Left lung (tissue), 14 donors: ENCODE results near the gene PRAMEF13. TPM values are rescaled to one million over a fixed set of nuclear protein-coding genes. Genes with fewer than 3 reads are reported as not detected.
"Not testable (repeated sequence)": the region's sequence is repeated elsewhere in the genome, so short reads cannot be mapped to it uniquely, and the experiment has no call there.

Experiments
- ATAC-seq: fragments of 200-7000 bp; cut with Tn5 transposase; one replicate; pipeline ENCODE4 v1.9.1; 2020; ENCODE audit warnings: moderate library complexity
- DNase-seq, 4 donors: peaks; one replicate each; pipeline ENCODE4 v3.0.0-alpha.2; 2013 to 2020
- H3K27ac ChIP-seq, 2 donors: fragments of 200-600 bp; sonication (generic) in 1 of 2; one replicate each; pipeline versions ENCODE4 v1.5.0 to v1.8.0; 2020 to 2021
- H3K27me3 ChIP-seq, 2 donors: fragments of 200-600 bp; sonication (generic) in 1 of 2; one replicate each; pipeline versions ENCODE4 v1.5.0 to v1.8.0; 2020 to 2021
- H3K36me3 ChIP-seq, 2 donors: fragments of 200-600 bp; sonication (generic) in 1 of 2; one replicate each; pipeline versions ENCODE4 v1.5.0 to v1.8.0; 2020 to 2021
- H3K4me1 ChIP-seq, 2 donors: fragments of 200-600 bp; one replicate each; pipeline ENCODE4 v1.8.0; 2021
- H3K4me3 ChIP-seq, 2 donors: fragments of 200-600 bp; sonication (generic) in 1 of 2; one replicate each; pipeline versions ENCODE4 v1.5.0 to v1.8.0; 2020 to 2021; ENCODE audit warnings: mild to moderate bottlenecking in 1 of 2
- H3K9me3 ChIP-seq, 2 donors: fragments of 200-600 bp; sonication (generic) in 1 of 2; one replicate each; pipeline versions ENCODE4 v1.5.0 to v1.8.0; 2020 to 2021
- intact Hi-C, 2 donors: fragments of 100-400 bp; cut with DNase I; formaldehyde crosslinking; loops; one replicate each; pipeline versions ENCODE4 v1.11.2 to v1.14.2; 2022
- long read RNA-seq, 12 donors: library from polyadenylated mRNA in 2 of 12; unstranded in 2 of 12; transcript quantifications; one replicate each; pipeline ENCODE4 v2.0.0 and lab custom pipeline, GENCODE V29; 2019 to 2026
- polyA plus RNA-seq, 6 donors: library from polyadenylated mRNA; unstranded; fragments of 120-200 nt; gene quantifications; one replicate each; pipeline ENCODE4 v1.2.1, GENCODE V29; 2013; ENCODE audit not compliant: insufficient read length in 6 of 6
- total RNA-seq, 2 donors: library from RNA; stranded (reverse); fragmentation: NEBNext Ultra II Directional; extraction: Animal tissue kit (Norgen Biotek cat#: 25700); gene quantifications; one replicate each; pipeline ENCODE4 v1.2.1, GENCODE V29; 2021
- donor health status: DM: no; HTN: yes; CAD: no.
- donor health status: DM: no; HTN: no; CAD: no.

PRAMEF13 gene, protein sequence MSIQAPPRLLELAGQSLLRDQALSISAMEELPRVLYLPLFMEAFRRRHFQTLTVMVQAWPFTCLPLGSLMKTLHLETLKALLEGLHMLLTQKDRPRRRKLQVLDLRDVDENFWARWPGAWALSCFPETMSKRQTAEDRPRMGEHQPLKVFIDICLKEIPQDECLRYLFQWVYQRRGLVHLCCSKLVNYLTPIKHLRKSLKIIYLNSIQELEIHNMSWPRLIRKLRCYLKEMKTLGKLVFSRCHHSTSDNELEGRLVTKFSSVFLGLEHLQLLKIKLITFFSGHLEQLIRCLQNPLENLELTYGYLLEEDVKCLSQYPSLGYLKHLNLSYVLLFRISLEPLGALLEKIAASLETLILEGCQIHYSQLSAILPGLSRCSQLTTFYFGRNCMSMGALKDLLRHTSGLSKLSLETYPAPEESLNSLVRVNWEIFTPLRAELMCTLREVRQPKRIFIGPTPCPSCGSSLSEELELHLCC
- not detected for total RNA-seq
- polyA plus RNA-seq: not detected
- long read RNA-seq, donor 1: 0 reads
- long read RNA-seq, donor 2: 0 reads
- long read RNA-seq, donor 3: 0 reads
- long read RNA-seq, donor 4: 0 reads
- long read RNA-seq, donor 5: 0 reads
- long read RNA-seq, donor 6: 0 reads
- long read RNA-seq, donor 7: 0 reads
- long read RNA-seq, donor 8: 0 reads
- long read RNA-seq, donor 9: 0 reads
- long read RNA-seq, donor 10: 0 reads
- long read RNA-seq, donor 11: 0 reads
- long read RNA-seq, donor 12: 0 reads

DNA sequence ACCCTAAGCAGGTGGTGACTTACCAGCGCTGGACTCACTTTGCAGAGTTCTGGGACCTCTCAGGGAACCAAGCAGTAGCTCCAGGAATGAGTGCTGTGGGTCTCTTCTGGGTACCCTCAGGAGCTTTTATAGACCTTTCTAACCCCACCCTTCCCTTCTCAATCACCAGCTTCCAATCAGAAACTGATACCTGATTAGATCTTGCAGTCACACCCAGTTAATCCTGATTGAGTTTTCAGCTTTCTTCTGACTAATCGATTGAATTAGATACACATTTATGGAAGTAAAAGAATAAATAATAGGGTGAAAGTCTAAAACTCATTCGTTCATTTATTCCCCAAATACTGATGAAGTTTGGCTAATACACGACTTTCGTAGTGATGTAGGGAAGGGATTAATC is at the start of gene PRAMEF13:
PRAMEF13 (minus strand) TSS at position 101 of the 400 bp plus-strand sequence. CDS start 1,820 bp downstream, outside the sequence.
- H3K4me1 ChIP-seq, intact Hi-C loops, H3K9me3 ChIP-seq, H3K27me3 ChIP-seq, ATAC-seq, H3K36me3 ChIP-seq, DNase-seq, H3K27ac ChIP-seq, H3K4me3 ChIP-seq: not testable (repeated sequence)

DNA sequence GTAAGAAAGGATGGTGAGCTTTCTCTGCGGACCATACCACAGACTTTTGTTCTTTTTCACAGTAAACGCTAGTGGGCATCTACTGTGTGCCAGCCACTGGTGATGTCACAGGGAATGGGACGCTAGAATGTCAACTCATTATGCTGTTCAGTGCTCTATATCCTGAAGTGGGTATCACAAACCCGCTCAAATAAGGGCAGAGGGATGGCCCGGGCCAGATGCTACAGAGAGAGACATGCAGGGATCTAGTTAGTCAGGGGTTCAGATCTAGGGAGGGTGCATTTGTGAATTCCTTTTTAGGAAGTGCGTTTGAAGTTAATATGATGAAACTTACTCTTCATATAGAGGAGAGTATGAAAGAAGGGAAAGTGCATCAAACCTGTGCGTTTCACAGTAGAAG is 45.9 kb upstream of the PRAMEF13 start:
- H3K9me3 ChIP-seq, ATAC-seq, H3K4me3 ChIP-seq, intact Hi-C loops, H3K4me1 ChIP-seq, H3K36me3 ChIP-seq, DNase-seq, H3K27ac ChIP-seq: not testable (repeated sequence)
- peaks cover 0 to 20% of the 10 kb centered on the region in 2 donors for H3K27me3 ChIP-seq

DNA sequence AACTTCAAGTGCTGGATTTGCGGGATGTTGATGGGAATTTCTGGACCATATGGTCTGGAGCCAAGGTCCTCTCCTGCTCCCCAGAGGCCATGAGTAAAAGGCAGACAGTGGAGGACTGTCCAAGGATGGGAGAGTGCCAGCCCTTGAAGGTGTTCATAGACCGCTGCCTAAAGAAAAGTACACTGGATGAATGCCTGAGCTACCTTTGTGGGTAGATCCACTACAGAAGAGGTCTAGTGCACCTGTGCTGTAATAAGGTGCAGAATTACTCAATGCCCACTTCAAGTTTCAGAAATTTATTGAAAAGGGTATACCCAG is 45.3 kb upstream of the PRAMEF13 start:
- DNase-seq, H3K9me3 ChIP-seq, H3K4me3 ChIP-seq, H3K4me1 ChIP-seq, H3K36me3 ChIP-seq, intact Hi-C loops, ATAC-seq, H3K27ac ChIP-seq: not testable (repeated sequence)
- H3K27me3 ChIP-seq: peaks cover 0 to 20% of the 10 kb centered on the region in 2 donors

DNA sequence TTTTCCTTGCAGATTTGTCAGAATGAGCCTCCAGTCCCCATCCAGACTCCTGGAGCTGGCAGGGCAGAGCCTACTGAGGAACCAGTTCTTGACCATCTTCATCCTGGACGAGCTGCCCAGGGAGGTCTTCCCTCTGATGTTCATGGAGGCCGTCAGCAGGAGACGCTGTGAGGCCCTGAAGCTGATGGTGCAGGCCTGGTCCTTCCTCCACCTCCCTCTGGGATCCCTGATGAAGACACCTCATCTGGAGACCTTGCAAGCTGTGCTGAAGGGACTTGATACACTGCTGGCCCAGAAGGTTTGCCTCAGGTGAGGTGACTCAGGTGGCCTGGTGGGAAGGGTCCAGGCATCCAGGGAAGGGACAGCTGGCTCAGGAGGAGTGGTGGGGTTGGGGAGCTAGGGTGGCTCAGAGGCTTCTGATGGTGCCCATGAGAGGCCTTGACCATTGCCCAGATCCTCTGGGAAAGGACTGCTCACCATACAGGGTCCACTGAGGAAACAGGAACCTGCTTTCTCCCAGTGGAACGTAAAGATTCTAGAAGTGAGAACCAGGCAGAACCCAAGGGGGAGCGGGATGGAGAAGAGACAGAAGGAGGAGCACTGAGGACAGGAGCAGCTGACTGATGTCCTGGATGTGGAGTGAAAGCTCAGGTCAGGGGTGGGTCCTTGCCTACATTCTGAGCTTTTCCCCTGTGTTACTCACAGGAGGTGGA is 44.8 kb upstream of the PRAMEF13 start:
- H3K9me3 ChIP-seq, H3K27ac ChIP-seq, DNase-seq, ATAC-seq, H3K4me1 ChIP-seq, H3K36me3 ChIP-seq, intact Hi-C loops, H3K4me3 ChIP-seq: not testable (repeated sequence)
- H3K27me3 ChIP-seq: peaks cover 0 to 20% of the 10 kb centered on the region in 2 donors

DNA sequence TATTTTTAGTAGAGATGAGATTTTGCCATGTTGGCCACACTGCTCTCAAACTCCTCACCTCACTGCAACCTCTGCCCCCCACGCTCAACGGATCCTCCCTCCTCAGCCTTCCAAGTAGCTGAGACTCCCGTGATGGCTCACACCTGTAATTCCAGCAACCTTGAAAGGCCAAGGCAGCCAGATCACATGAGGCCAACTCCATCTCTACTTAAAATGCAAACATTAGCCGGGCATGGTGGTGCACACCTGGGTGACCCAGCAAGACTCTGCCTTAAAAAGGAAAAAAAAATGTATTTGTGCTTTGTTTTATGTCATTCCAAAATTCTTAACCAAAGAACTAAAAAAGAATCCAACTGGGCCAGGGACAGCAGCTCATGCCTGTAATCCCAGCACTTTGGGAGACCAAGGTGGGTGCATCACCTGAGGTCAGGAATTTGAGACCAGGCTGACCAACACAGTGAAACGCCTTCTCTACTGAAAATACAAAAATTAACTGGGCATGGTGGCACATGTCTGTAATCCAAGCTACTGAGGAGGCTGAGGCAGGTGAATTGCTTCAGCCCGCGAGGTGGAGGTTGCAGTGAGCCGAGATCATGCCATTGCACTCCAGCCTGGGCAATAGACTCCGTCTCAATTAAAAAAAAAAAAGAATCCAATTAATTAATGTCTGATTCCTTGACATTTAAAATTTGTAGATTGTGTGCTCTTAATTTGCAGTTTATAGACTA is 42.5 kb upstream of the PRAMEF13 start:
- H3K36me3 ChIP-seq, H3K9me3 ChIP-seq, intact Hi-C loops, DNase-seq, H3K4me3 ChIP-seq, H3K27ac ChIP-seq, H3K4me1 ChIP-seq, ATAC-seq: not testable (repeated sequence)
- H3K27me3 ChIP-seq: peaks cover 0 to 27% of the 10 kb centered on the region in 2 donors

DNA sequence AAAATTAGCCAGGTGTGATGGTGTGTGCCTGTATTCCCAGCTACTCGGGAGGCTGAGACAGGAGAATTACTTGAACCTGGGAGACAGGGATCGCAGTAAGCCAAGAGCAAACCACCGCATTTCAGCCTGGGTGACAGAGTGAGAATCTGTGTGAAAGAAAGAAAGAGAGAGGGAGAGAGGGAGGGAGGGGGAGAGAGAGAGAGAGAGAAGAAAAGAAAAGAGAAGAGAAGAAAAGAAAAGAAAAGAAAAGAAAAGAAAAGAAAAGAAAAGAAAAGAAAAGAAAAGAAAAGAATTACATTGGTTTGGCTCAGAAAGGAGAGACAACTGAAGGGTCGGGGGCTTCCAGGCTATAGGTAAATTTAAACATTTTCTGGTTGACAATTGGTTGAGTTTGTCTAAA is 38.4 kb upstream of the PRAMEF13 start:
- DNase-seq, ATAC-seq, H3K4me1 ChIP-seq, H3K36me3 ChIP-seq, intact Hi-C loops, H3K9me3 ChIP-seq, H3K4me3 ChIP-seq, H3K27ac ChIP-seq: not testable (repeated sequence)
- H3K27me3 ChIP-seq: peaks cover 0 to 28% of the 10 kb centered on the region in 2 donors

DNA sequence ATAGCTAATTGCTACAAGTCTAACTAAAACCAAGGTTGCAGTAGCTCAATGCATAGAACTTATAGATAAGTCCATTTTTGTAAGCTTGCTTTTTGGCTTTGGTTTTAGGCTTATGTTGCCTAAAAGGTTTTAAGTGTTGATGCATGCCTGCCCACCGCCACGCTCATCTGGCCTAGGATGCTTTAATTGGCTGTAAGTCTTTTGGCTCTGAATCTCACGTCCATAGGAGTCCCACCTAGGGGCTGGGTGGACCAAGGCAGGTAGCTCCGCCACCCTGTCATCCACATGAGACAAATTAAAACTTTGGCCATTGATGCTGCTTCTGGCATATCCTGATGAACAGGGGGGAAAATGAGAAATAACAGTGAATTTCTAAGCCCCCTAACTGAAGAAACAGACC is 36.4 kb upstream of the PRAMEF13 start:
- H3K4me1 ChIP-seq, H3K4me3 ChIP-seq, H3K9me3 ChIP-seq, DNase-seq, ATAC-seq, H3K27ac ChIP-seq, intact Hi-C loops, H3K36me3 ChIP-seq: not testable (repeated sequence)
- H3K27me3 ChIP-seq: peaks cover 0 to 15% of the 10 kb centered on the region in 2 donors

DNA sequence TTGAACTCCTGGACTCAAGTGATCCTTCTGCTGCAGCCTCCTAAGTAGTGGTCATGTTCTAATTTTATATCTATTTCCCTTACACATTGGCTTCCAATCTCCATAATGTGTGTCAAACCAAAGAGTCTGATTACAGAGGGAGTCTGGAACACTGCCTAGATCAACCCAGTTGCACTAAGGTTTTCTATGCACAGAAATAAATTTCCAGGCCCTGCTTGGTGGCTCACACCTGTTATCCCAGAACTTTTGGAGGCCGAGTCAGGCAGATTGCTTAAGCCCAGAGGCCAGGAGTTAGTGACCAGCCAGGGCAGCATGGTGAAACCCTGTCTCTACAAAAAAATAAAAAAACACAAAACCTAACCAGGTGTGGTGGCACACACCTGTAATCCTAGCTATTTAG is 32.8 kb upstream of the PRAMEF13 start:
- DNase-seq, H3K4me1 ChIP-seq, H3K36me3 ChIP-seq, H3K27ac ChIP-seq, H3K4me3 ChIP-seq, ATAC-seq, intact Hi-C loops, H3K9me3 ChIP-seq: not testable (repeated sequence)
- H3K27me3 ChIP-seq: peaks cover 0 to 20% of the 10 kb centered on the region in 2 donors

DNA sequence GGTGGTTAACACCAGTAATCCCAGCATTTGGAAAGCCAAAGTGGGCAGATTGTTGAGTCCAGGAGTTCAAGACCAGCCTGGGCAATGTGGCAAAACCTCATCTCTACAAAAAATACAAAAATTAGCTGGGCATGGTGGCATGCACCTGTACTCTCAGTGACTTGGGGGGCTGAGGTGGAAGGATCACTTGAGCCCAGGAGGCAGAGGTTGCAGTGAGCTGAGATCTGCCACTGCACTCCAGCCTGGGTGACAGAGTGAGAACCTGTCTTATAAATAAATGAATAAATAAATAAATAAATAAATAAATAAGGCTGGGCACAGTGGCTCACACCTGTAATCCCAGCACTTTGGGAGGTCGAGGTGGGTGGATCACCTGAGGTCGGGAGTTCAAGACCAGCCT is 30.8 kb upstream of the PRAMEF13 start:
- H3K4me3 ChIP-seq, H3K4me1 ChIP-seq, intact Hi-C loops, ATAC-seq, H3K27ac ChIP-seq, H3K36me3 ChIP-seq, DNase-seq, H3K9me3 ChIP-seq: not testable (repeated sequence)
- H3K27me3 ChIP-seq: peaks cover 0 to 11% of the 10 kb centered on the region in 2 donors

DNA sequence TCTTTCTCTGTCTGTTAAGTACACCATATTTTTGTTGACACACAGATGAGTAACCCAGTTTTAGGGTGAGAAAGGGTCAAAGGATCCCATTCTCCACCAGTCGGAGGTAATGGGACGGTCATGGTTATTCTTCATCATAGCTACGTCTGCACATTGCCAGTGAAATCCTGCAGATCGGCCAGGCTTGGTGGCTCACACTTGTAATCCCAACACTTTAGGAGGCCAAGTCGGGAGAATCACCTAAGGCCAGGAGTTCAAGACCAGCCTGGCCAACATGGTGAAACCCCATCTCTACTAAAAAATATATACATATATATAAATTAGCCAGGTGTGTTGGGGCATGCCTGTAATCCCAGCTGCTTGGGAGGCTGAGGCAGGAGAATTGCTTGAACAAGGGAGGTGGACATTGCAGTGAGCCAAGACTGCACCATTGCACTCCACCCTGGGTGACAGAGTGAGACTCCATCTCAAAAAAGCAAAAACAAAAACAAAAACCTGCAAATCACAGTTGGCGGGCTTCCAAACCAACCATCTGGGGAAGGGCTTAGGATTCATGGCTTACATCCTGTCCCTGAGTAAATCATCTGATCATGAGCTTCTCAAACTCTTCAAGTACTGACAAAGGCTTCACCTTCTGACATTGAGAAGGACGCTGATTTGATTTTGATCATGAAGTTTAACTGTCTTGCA is 30.0 kb upstream of the PRAMEF13 start:
- H3K4me1 ChIP-seq, H3K4me3 ChIP-seq, H3K27me3 ChIP-seq, H3K9me3 ChIP-seq, intact Hi-C loops, H3K36me3 ChIP-seq, H3K27ac ChIP-seq, DNase-seq, ATAC-seq: not testable (repeated sequence)

DNA sequence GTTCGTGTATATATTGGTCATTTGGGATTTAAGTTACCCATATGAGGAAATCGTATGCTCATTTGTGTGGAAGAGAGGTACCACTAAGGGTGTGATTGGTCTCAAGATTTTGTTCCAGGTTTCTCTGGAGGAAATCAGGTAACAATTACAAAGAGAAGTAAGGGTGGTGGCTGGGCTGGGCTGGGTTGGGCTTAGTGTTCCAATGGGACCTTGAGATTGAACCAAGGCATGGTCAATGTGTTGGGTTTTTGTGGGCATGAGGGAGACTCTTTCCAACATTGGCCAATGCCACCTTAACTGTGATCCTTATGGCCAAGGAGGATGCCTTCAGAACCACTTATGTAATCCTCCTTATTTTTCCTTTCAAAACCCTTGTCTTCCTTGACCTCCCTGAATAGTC is 29.4 kb upstream of the PRAMEF13 start:
- H3K36me3 ChIP-seq, H3K4me3 ChIP-seq, H3K9me3 ChIP-seq, DNase-seq, H3K27me3 ChIP-seq, ATAC-seq, H3K27ac ChIP-seq, H3K4me1 ChIP-seq, intact Hi-C loops: not testable (repeated sequence)

DNA sequence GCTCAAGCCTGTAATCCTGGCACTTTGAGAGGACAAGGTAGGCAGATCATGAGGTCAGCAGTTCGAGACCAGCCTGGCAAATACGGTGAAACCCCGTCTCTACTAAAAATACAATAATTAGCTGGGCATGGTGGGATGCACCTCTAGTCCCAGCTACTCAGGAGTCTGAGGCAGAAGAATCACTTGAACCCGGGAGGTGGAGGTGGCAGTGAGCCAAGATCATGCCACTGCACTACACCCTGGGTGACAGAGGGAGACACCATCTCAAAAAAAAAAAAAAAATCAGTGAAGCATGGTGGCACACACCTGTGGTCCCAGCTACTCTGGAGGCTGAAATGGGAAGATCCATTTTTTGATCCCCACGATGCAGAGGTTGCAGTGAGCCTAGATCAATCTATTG is 28.9 kb upstream of the PRAMEF13 start:
- DNase-seq, H3K36me3 ChIP-seq, H3K9me3 ChIP-seq, H3K4me3 ChIP-seq, intact Hi-C loops, H3K27me3 ChIP-seq, H3K27ac ChIP-seq, H3K4me1 ChIP-seq, ATAC-seq: not testable (repeated sequence)
